Esophagus (tissue), 2 donors: ENCODE measurements around the gene SLC39A3. TPM values are rescaled to one million over a fixed set of nuclear protein-coding genes. Genes with fewer than 3 reads are reported as not detected.

ENCODE experiments used
- H3K27ac ChIP-seq, 2 donors: one replicate each; pipeline ENCODE4 v1.5.1; 2013; ENCODE audit warnings: low read depth in 2 of 2, mild to moderate bottlenecking in 2 of 2, inconsistent platforms in 1 of 2, low read length in 1 of 2, moderate library complexity in 1 of 2
- H3K27me3 ChIP-seq, 2 donors: one replicate each; pipeline ENCODE4 v1.6.1; 2013; ENCODE audit warnings: low read length in 2 of 2, control low read depth in 1 of 2, mild to moderate bottlenecking in 1 of 2; ENCODE audit not compliant: insufficient read depth in 2 of 2, control insufficient read depth in 1 of 2
- H3K36me3 ChIP-seq, 2 donors: one replicate each; pipeline ENCODE4 v1.6.1; 2013; ENCODE audit warnings: low read length in 1 of 2; ENCODE audit not compliant: control insufficient read depth in 2 of 2, insufficient read depth in 2 of 2
- H3K4me1 ChIP-seq, 2 donors: one replicate each; pipeline ENCODE4 v1.6.1; 2013; ENCODE audit warnings: low read length in 1 of 2; ENCODE audit not compliant: control insufficient read depth in 2 of 2, insufficient read depth in 2 of 2
- H3K4me3 ChIP-seq, 2 donors: one replicate each; pipeline ENCODE4 v1.5.1; 2013; ENCODE audit warnings: low read length in 2 of 2, mild to moderate bottlenecking in 2 of 2, low read depth in 1 of 2, moderate library complexity in 1 of 2
- H3K9me3 ChIP-seq, 2 donors: one replicate each; pipeline ENCODE4 v1.6.1; 2013; ENCODE audit warnings: mild to moderate bottlenecking in 2 of 2, low read depth in 1 of 2, low read length in 1 of 2, moderate library complexity in 1 of 2; ENCODE audit not compliant: control insufficient read depth in 2 of 2, insufficient read depth in 1 of 2
- WGBS, 2 donors: extraction: QIAGEN DNeasy Blood & Tissue Kit; methylation state at CpG; one replicate each; pipeline ENCODE4 v1.1.7; 2013; 5-methylcytosine and 5-hydroxymethylcytosine counted together
- polyA plus RNA-seq, 2 donors: library from polyadenylated mRNA; stranded (reverse); fragments of 200-250 nt; gene quantifications; one replicate each; pipeline ENCODE4 v1.2.3, GENCODE V29; 2013
- donor health status: healthy with polysubstance abuse.
- donor health status: Bipolar disorder and iron deficiency.

Gene SLC39A3
- polyA plus RNA-seq, 2 donors: 13.0 to 19.8 TPM

DNA sequence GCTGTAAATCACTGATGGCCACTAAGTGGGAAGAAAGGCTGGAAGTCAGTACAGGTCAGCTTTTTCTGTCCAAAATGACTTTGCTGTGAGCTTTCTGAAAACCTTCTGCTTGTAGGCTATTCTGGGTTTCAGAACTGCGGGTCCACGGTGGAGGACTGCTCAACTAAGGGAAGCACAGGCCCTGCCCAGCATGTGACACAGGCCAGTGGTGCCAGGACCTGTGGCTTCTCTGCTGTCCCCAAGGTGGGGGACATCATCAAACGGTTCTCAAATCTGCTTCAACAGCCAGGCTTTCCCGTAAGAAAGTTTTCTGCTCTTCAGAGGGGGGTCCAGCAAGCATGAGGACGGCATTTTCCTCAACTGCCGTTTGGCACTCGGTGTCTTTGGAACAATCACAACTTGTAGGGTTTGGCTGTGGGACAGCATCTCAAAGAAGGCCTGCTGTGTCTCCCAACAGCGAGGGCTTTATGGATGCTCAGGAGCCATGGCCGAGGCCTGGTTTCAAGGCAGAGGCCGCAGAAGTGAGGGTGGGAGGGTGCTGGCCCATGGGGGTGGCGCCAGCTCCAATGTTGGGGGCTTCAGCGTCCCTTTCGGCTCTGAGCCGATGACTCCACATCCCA, 39.4 kb upstream of the SLC39A3 start:
- WGBS, 2 donors: 76 to 82% methylated on average over 14 of the region's 14 CpGs
- H3K27me3 ChIP-seq: no peaks in the 10 kb centered on the region
- H3K9me3 ChIP-seq: no peaks in the 10 kb centered on the region
- peaks cover 0 to 8% of the 10 kb centered on the region in 2 donors for H3K36me3 ChIP-seq
- H3K4me1 ChIP-seq: peaks cover 2 to 17% of the 10 kb centered on the region in 2 donors
- no peak overlapping the region for H3K27ac ChIP-seq
- no peak overlapping the region for H3K4me3 ChIP-seq

DNA sequence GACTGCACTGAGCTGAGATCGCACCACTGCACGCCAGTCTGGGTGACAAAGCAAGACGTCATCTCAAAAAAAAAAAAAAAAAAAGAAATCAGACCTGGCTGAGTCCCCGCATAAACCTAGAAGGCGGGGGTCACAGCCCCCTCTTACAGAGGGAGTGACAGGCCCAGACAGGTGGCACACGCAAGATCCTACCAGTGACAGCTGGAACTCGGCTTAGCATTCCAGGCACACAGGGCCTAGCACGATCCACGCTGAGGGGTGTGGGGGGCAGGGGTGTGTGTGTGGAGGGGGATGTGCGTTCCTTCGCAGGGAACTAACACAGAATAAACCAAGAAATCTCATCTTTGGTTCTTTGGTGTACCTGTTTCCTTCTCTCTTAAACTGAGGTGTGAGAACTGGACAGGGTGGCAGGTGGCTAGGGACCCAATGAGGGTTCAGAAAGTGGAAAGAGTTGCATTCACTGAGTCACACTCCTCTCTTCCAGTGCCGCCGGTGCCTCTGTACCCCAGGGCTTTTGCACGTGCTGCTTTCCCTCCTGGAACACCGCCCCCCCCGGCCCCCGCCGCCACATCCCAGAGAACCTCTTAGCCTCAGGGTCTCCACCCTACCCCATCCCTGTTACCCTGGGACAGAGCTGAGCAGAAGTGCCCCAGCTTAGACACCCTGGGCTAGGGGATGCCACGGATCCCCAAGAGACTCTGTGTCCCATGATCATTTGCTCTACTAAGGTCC, 38.3 kb upstream of the SLC39A3 start:
- no peaks in the 10 kb centered on the region for H3K27me3 ChIP-seq
- no peak overlapping the region for H3K4me3 ChIP-seq
- H3K4me1 ChIP-seq: peaks cover 2 to 17% of the 10 kb centered on the region in 2 donors
- H3K27ac ChIP-seq: no peak overlapping the region
- 87 to 93% methylated on average over 19 of the region's 19 CpGs for WGBS, 2 donors
- H3K9me3 ChIP-seq: no peaks in the 10 kb centered on the region
- peaks cover 0 to 10% of the 10 kb centered on the region in 2 donors for H3K36me3 ChIP-seq

DNA sequence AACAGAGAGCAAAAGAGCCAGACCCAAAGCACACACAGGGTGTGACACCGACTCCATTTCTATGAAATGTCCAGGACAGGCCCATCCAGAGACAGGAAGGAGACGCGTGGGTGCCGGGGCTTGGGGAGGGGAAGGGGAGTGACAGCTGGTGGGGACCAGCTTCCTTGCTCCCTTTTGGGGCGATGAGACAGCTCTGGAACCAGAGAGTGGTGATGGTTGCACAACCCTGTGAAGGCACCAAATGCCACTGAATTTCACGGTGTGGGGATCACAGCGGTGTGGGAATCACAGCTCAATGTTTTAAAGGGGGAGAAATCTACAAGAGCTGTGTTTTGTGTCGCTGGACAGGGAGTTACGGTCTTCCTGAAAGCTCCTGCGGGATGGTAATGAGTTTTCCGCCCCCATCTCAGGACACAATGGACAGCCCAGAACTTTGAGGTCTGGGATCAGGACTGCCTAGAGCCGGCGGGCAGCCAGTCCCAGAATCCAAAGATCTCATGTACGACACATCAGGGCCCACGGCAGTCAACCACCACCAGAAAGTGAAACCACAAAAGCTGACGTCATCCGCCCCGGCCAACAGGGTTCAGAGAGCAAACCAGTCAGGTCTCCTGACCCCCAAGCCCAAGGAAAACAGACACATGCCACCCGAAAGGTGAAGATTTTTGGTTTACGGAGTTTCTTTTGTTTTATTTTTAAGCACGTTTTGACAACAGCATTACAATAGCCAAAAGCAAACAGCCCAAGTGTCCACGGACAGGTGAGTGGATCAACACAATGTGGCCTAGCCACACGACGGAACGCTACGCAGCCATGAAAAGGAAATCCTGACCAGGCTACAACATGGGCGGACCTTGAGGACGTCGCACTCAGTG, 36.0 kb upstream of the SLC39A3 start:
- H3K4me1 ChIP-seq: peaks cover 0 to 17% of the 10 kb centered on the region in 2 donors
- H3K36me3 ChIP-seq: peaks cover 0 to 16% of the 10 kb centered on the region in 2 donors
- no peaks in the 10 kb centered on the region for H3K27me3 ChIP-seq
- WGBS, 2 donors: 71 to 76% methylated on average over 29 of the region's 29 CpGs
- H3K27ac ChIP-seq: peak overlapping the region; percentile 57 to 61
- no peak overlapping the region for H3K4me3 ChIP-seq
- H3K9me3 ChIP-seq: no peaks in the 10 kb centered on the region

DNA sequence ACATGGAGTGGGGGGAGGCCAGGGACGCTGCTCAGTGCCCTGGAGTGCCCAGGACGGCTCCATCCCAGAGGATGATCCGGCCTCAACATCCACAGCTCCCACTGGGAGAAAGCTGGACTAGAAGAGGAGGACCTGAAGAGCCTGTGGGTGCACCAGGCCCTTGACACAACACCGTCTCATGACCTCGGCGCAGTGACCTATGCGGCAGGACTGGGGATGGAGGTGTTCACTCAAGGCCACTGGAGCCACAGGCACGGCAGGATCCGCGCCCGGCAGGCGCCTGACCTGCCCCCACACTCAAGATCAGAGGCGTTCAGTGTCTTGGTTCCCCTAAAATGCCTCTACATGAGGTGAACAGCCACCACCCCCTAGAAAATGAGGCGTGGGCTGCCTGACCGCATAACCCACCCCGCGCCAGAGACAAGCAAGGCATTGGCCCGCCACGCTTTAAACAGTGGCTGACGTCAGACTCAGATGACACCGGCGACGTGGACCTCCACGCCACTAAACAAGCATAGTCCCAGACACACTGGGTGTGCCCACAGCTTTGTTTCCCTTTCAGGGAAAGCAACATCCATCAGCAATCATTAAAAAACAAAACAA, 35.2 kb upstream of the SLC39A3 start:
- peak overlapping the region; percentile 57 to 61 for H3K27ac ChIP-seq
- no peaks in the 10 kb centered on the region for H3K27me3 ChIP-seq
- no peak overlapping the region for H3K4me3 ChIP-seq
- peaks cover 0 to 22% of the 10 kb centered on the region in 2 donors for H3K36me3 ChIP-seq
- 77 to 81% methylated on average over 24 of the region's 24 CpGs for WGBS, 2 donors
- peaks cover 0 to 14% of the 10 kb centered on the region in 2 donors for H3K4me1 ChIP-seq
- H3K9me3 ChIP-seq: no peaks in the 10 kb centered on the region

DNA sequence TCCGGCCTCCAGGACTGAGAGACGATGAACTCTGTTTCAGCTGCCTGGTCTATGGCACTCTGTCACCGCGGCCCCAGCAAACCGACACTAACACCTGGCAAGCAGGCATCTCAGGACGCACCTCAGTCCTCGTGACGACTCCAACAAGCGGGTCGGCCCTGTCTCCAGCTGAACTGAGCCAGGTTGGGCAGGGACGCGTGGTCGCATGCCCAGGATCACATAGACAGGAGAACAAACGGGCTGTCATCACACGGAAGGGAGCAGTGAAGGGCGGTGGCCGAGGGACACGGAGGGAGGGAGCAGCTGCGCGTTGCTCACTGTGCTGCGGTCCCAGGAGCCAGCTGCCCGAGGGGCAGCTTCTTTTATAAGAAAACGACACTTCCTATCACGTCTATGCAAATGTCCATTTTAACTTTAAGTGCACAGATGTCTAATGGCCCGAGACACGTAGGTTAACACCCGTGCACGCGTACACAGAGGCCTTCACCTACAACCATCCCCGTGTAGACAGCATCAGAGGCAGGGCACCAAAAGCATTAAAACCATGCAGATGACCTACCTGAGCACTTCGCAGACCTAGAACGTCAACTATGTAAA, 34.4 kb upstream of the SLC39A3 start:
- 80 to 85% methylated on average over 32 of the region's 32 CpGs for WGBS, 2 donors
- Histone ChIP-seq H3K4me3 (no peak overlapping the region), H3K36me3 (peaks cover 0 to 19% of the 10 kb centered on the region in 2 donors), H3K9me3 (no peaks in the 10 kb centered on the region), H3K27me3 (no peaks in the 10 kb centered on the region), H3K27ac (no peak overlapping the region), H3K4me1 (peaks cover 0 to 13% of the 10 kb centered on the region in 2 donors)

DNA sequence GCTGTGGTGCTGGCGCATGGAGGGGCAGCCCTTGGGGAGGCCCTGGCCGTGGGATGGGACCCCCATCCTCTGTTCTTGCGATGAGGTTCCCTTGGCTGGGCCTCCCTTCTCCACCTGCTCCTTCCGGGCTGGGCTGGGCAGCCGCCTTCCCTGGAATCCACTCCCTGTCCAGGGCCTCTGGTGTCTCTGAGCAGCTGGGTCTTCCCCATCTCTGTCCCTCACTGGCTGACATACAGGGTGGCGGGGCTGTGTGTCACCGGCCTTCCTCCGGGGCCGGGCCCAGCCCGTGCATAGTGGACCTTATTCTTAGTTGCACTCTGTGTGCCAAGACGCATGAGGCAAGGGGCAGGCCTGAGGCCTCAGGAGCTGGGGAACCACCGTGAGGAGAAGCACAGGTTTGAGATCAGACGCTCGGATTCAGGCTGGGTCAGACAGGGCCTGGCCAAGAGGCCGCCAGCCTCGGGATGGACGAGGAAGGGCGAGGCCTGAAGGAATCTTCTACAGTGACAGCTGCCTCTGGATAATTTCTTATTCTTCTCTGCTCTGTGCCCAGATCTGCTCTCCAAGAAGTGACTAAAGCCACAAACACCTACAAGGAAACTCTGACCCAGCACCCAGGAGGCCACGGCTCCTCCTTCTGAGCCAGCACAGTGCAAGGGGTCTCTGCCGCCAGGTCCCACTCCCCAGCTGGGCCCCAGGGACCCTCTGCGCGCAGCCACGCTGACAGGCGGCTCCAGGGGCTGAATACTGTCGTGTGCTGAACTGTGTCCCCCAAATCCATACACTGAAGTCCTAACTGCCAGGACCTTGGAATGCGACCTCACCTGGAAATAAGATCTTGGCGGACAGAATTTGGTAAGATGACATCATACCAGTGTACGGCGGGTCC, 32.2 kb upstream of the SLC39A3 start:
- Histone ChIP-seq H3K27ac (no peak overlapping the region), H3K4me3 (no peak overlapping the region), H3K4me1 (peaks cover 0 to 12% of the 10 kb centered on the region in 2 donors), H3K36me3 (peaks cover 0 to 24% of the 10 kb centered on the region in 2 donors), H3K27me3 (no peaks in the 10 kb centered on the region), H3K9me3 (no peaks in the 10 kb centered on the region)
- WGBS, 2 donors: 81 to 83% methylated on average over 29 of the region's 29 CpGs

DNA sequence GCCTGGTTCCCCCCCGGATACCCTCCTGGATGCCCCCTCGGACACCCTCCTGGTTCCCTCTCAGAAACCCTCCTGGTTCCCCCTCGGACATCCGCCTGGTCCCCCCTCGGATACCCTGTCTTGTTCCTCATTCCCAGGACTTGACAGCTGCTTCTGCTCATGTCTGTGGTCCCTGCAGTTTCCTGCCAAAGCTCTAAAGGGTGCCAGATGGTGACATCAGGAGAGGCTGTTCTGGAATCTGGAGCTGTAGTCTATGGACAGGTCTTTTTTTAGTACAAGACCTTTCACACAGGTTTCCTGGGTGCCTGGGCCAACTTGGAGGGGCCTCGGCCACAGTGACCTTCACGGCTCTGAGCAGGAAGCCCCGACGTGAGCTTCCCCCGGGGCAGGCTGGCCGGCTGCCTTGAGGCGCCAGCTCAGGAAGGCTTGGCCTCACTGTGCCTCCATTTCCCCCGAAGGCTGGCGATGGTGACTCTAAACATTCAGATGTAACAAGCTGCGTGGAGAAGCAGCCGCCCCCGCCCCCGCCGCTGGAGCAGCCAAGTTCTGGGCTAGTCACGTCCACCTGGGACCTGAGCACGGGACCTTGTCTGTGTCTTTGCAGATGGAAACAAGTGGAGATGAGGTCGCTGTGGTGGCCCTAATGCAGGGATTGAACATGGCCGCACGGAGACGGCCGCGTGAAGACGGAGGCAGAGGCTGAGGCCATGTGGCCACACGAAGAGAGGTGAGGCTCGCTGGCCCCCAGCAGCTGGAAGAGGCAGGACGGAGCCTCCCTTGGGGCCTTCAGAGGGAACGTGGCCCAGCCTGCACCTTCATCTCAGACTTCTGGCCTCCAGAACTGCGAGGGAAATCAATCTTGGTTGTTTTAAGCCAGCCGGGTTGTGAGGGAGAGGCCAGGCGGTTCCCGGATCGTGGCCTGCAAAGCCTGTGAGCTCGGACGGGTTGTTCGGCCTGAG, 30.5 kb upstream of the SLC39A3 start:
- no peaks in the 10 kb centered on the region for H3K27me3 ChIP-seq
- H3K9me3 ChIP-seq: no peaks in the 10 kb centered on the region
- WGBS, 2 donors: 70 to 71% methylated on average over 39 to 40 of the region's 40 CpGs
- no peak overlapping the region for H3K4me3 ChIP-seq
- peaks cover 0 to 33% of the 10 kb centered on the region in 2 donors for H3K36me3 ChIP-seq
- peak overlapping the region; percentile 1 to 14 for H3K27ac ChIP-seq
- H3K4me1 ChIP-seq: peaks cover 0 to 8% of the 10 kb centered on the region in 2 donors

DNA sequence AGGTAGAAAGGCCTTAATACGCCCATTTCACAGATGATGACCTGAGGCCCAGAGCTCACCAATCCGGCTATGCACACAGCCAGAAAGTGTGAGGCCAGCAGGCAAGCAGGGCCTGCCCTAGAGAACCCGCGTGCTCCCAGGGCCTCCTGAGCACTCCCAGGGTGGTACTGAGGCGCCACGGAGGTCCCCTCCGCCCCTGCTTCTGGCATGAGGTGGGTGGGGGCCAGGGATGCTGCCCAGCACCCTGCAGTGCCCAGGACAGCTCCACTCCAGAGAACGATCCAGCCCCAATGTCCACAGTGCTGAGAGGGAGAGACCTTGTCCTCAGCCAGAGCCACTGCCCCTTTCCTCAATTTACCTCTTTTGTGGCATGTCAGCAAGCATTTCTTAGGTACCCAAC, 29.4 kb upstream of the SLC39A3 start:
- no peak overlapping the region for H3K4me3 ChIP-seq
- 95 to 96% methylated on average over 8 of the region's 8 CpGs for WGBS, 2 donors
- no peaks in the 10 kb centered on the region for H3K9me3 ChIP-seq
- peaks cover 0 to 39% of the 10 kb centered on the region in 2 donors for H3K36me3 ChIP-seq
- H3K27ac ChIP-seq: no peak overlapping the region
- H3K4me1 ChIP-seq: no peaks in the 10 kb centered on the region
- no peaks in the 10 kb centered on the region for H3K27me3 ChIP-seq
